ENCODE measurements around the gene EZR.

DNA sequence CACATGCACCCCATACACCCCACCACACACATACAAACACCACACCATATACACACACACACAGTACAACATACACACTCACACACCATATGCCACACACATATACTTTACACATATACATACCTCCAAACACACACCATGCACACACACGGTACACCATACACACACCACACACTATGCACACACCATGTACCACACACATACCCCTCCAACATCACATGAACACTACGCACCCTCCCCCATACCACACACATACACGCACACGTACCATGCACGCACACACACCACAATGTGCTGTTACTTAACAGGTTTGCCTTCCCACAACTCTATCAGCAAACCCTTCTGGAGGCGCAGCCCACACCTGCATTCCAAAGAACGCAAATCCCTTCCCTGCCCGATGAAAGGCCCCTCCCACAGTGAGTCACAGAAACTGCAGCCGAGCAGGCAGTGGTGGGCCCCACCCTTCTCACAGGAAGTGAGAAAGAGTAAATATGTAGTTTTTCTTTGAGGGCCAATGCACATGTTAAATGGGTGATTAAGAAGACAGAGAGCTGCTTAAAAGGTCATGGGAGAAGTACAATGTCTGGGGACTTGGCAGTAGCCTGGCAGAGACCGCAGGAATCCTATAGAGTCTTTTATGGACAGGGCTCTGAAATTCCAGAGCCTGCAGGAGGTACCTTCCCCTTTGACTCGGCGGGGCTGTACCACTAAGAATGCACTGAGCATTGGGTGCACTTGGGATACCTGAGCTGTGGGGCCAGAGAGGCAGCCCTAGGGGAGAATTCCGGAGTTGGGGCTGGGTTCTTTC lies 34.1 kb upstream of the EZR start:
- no peak for TF ChIP-seq CTCF (IDR thresholded peaks at IDR 0.05)
- no peak for TF ChIP-seq POLR2A (IDR thresholded peaks at IDR 0.05)
